ENCODE results near the gene SH3PXD2B. TPM values are rescaled to one million over a fixed set of nuclear protein-coding genes. Genes with fewer than 3 reads are reported as not detected.

The SH3PXD2B gene
- total RNA-seq, 2 experiments from 2014 or later = 0.10 TPM; not detected in 1

DNA sequence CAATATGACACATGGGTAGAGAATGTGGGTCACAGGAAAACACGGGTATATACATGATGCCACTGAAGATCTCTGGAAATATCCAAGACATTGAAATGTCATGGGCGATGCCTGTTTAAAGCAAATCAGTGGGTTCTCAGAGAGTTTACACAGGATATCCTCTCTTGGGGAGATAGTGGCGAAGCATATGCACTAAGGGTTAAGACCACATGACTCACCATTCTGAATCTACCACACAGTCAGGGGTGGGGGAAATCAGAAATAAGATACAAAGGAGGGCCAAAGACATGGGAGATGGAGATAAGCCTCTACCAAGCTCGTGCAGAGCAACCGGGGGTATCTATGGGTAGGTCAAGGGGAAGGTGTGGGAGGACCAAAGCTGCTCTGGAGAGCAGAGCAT lies 58.8 kb downstream of the SH3PXD2B start:
- TF ChIP-seq, protein P1, sequence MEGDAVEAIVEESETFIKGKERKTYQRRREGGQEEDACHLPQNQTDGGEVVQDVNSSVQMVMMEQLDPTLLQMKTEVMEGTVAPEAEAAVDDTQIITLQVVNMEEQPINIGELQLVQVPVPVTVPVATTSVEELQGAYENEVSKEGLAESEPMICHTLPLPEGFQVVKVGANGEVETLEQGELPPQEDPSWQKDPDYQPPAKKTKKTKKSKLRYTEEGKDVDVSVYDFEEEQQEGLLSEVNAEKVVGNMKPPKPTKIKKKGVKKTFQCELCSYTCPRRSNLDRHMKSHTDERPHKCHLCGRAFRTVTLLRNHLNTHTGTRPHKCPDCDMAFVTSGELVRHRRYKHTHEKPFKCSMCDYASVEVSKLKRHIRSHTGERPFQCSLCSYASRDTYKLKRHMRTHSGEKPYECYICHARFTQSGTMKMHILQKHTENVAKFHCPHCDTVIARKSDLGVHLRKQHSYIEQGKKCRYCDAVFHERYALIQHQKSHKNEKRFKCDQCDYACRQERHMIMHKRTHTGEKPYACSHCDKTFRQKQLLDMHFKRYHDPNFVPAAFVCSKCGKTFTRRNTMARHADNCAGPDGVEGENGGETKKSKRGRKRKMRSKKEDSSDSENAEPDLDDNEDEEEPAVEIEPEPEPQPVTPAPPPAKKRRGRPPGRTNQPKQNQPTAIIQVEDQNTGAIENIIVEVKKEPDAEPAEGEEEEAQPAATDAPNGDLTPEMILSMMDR (conservative IDR thresholded peaks at IDR 0.05; ENCODE audit: low read length) = no peak
- TF ChIP-seq EZH2phosphoT487 (IDR thresholded peaks at IDR 0.05; ENCODE audit: borderline replicate concordance, low read depth, low read length) = no peak
- no peaks in the 10 kb centered on the region for H3K9me2 ChIP-seq (ENCODE audit: insufficient read depth, low read length)
- H3K9me3 ChIP-seq (ENCODE audit: low read length) = no peaks in the 10 kb centered on the region
- no peaks in the 10 kb centered on the region for H4K20me1 ChIP-seq (ENCODE audit: insufficient read depth, low read length)
- H3K36me3 ChIP-seq (ENCODE audit: insufficient read depth, low read length) = no peaks in the 10 kb centered on the region
- no peak overlapping the region for H2AFZ ChIP-seq (ENCODE audit: low read length)
- no peak overlapping the region for H3K4me3 ChIP-seq (ENCODE audit: low read depth, low read length, poor library complexity, severe bottlenecking)
- no peak for DNase-seq (ENCODE audit: low spot score)
- no peaks in the 10 kb centered on the region for H3K79me2 ChIP-seq (ENCODE audit: insufficient read depth, low read depth, low read length)
- H3K4me2 ChIP-seq (ENCODE audit: low read length) = no peak overlapping the region
- H3K4me1 ChIP-seq (ENCODE audit: insufficient read depth, low read length, poor library complexity, severe bottlenecking) = no peaks in the 10 kb centered on the region
- intact Hi-C loops (cut with micrococcal nuclease; ENCODE audit: unreplicated experiment) = no loop called here
- ChIA-PET CTCF (ENCODE audit: unreplicated experiment) (no interaction called here), POLR2A (no interaction called here)
- BruUV-seq (replicated peaks) = no TSS peak
- no peak overlapping the region for H3K27ac ChIP-seq (ENCODE audit: low read depth, low read length, poor library complexity, severe bottlenecking)

DNA sequence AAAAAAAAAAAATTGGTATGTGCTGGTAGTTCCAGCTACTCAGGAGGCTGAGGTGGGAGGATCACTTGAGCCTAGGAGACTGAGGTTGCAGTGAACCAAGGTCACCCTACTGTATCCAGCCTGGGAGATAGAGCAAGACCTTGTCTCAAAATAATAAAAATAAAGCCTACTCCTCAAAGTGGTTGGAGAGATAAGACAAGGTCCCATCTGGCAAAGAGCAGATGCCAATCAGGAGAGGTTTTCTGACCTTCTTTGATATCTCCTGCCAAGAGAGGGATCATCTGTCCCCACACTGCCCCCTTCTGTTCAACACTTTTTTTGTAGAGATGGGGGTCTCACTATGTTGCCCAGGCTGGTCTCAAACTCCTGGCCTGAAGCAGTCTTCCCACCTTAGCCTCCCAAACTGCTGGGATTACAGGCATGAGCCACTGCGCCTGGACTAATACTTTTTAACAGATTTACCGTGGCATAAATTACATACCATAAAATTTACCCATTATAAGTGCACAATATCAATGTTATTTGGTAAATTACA lies 64.7 kb downstream of the SH3PXD2B start:
- intact Hi-C loops (cut with micrococcal nuclease; ENCODE audit: unreplicated experiment) = no loop called here
- BruUV-seq (replicated peaks) = no TSS peak
- Histone ChIP-seq H3K4me3 (ENCODE audit: low read depth, low read length, poor library complexity, severe bottlenecking) (no peak overlapping the region), H4K20me1 (ENCODE audit: insufficient read depth, low read length) (no peaks in the 10 kb centered on the region), H3K9me2 (ENCODE audit: insufficient read depth, low read length) (no peaks in the 10 kb centered on the region), H3K4me2 (ENCODE audit: low read length) (no peak overlapping the region), H2AFZ (ENCODE audit: low read length) (no peak overlapping the region), H3K79me2 (ENCODE audit: insufficient read depth, low read depth, low read length) (no peaks in the 10 kb centered on the region), H3K4me1 (ENCODE audit: insufficient read depth, low read length, poor library complexity, severe bottlenecking) (no peaks in the 10 kb centered on the region), H3K9me3 (ENCODE audit: low read length) (no peaks in the 10 kb centered on the region), H3K36me3 (ENCODE audit: insufficient read depth, low read length) (no peaks in the 10 kb centered on the region), H3K27ac (ENCODE audit: low read depth, low read length, poor library complexity, severe bottlenecking) (no peak overlapping the region)
- CTCF ChIA-PET (ENCODE audit: unreplicated experiment) = no interaction called here
- TF ChIP-seq, protein P1 (conservative IDR thresholded peaks at IDR 0.05; ENCODE audit: low read length) = peak; percentile 44
- no peak for TF ChIP-seq EZH2phosphoT487 (IDR thresholded peaks at IDR 0.05; ENCODE audit: borderline replicate concordance, low read depth, low read length)
- POLR2A ChIA-PET = no interaction called here
- no peak for DNase-seq (ENCODE audit: low spot score)

DNA sequence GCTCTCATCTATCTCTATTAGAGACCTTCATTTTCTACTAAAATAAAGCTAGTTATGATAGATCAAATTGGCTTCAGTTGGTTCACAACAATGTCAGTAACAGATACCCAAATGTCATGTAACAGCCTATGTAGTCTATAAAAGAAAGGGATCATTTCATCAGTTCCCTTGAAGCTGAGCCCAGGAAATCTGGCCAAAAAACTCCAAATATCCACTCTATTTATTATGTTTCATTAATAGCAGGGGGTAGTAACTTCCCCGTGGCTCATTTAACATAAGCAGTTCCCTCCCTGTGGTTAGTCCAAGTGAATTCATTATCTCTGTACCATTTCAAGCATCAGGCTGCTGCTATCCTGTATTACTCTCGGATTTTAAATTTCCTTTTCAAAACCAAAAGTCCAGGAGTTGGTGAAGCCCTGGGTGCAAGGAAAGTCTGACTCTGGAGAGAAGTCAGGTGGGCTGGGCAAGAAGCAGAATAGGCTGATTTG lies 66.0 kb downstream of the SH3PXD2B start:
- H2AFZ ChIP-seq (ENCODE audit: low read length) = no peak overlapping the region
- no peaks in the 10 kb centered on the region for H3K79me2 ChIP-seq (ENCODE audit: insufficient read depth, low read depth, low read length)
- TF ChIP-seq, protein P1 (conservative IDR thresholded peaks at IDR 0.05; ENCODE audit: low read length) = no peak
- TF ChIP-seq EZH2phosphoT487 (IDR thresholded peaks at IDR 0.05; ENCODE audit: borderline replicate concordance, low read depth, low read length) = no peak
- no peaks in the 10 kb centered on the region for H3K36me3 ChIP-seq (ENCODE audit: insufficient read depth, low read length)
- H3K9me3 ChIP-seq (ENCODE audit: low read length) = no peaks in the 10 kb centered on the region
- H3K9me2 ChIP-seq (ENCODE audit: insufficient read depth, low read length) = no peaks in the 10 kb centered on the region
- H3K4me3 ChIP-seq (ENCODE audit: low read depth, low read length, poor library complexity, severe bottlenecking) = no peak overlapping the region
- no TSS peak for BruUV-seq (replicated peaks)
- H3K27ac ChIP-seq (ENCODE audit: low read depth, low read length, poor library complexity, severe bottlenecking) = no peak overlapping the region
- intact Hi-C loops (cut with micrococcal nuclease; ENCODE audit: unreplicated experiment) = no loop called here
- no peak for DNase-seq (ENCODE audit: low spot score)
- no peaks in the 10 kb centered on the region for H3K4me1 ChIP-seq (ENCODE audit: insufficient read depth, low read length, poor library complexity, severe bottlenecking)
- ChIA-PET CTCF (ENCODE audit: unreplicated experiment) (no interaction called here), POLR2A (no interaction called here)
- H3K4me2 ChIP-seq (ENCODE audit: low read length) = no peak overlapping the region
- H4K20me1 ChIP-seq (ENCODE audit: insufficient read depth, low read length) = no peaks in the 10 kb centered on the region
